ENCODE data around the gene ARSG. TPM values are rescaled to one million over a fixed set of nuclear protein-coding genes. Genes with fewer than 3 reads are reported as not detected.

Gene ARSG
- polyA plus RNA-seq, 1 of the 3 experiments (the other 2 are of a cell fraction) = 0.41 TPM

DNA sequence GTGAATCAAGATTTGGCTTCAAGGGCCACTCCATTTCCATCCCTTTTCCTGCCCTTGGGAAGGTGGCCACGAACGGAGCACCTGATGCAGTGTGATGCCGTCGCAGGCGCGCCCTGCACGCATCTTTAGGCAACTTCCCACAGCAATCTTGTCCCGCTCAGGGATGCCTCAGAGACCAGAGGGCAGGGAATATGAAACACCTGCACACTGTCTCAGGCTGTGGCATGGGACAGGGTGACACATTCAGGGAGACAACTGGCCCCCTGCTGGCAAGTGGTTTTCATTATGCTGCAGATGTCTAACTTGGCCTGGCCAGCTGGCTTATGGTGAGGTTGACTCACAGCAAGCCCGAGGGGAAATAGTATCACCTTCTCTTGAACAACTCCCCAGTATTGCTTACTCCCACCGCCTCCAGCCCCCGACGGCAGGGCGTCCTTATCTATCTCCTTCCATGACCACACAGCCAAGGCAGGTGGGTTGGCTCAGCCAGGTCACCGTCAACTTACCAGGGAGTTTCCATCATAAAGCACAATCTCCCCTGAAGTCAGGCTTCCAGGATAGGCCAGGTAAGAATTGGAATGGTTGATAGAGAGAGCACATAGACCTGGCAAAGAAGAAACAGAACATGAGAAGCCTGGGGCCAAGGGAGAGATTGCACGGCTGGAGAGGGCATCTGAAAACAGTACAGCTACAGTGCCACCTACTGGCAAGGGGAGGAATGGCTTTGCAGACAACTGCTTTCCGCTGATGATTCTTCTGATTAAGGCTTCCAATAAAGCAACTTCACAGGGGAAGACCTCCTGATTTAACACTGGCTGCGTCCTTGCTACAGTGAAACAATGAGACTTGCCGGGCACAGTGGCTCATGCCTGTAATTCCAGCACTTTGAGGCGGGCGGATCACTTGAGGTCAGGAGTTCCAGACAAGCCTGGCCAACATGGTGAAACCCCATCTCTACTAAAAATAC lies 144.9 kb downstream of the ARSG start (continued):
- TF ChIP-seq, protein P1, sequence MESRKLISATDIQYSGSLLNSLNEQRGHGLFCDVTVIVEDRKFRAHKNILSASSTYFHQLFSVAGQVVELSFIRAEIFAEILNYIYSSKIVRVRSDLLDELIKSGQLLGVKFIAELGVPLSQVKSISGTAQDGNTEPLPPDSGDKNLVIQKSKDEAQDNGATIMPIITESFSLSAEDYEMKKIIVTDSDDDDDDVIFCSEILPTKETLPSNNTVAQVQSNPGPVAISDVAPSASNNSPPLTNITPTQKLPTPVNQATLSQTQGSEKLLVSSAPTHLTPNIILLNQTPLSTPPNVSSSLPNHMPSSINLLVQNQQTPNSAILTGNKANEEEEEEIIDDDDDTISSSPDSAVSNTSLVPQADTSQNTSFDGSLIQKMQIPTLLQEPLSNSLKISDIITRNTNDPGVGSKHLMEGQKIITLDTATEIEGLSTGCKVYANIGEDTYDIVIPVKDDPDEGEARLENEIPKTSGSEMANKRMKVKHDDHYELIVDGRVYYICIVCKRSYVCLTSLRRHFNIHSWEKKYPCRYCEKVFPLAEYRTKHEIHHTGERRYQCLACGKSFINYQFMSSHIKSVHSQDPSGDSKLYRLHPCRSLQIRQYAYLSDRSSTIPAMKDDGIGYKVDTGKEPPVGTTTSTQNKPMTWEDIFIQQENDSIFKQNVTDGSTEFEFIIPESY (IDR thresholded peaks at IDR 0.05; ENCODE audit: borderline replicate concordance, low read depth) = no peak
- TF ChIP-seq CHD2 (IDR thresholded peaks at IDR 0.05; ENCODE audit: low read length, partially characterized antibody) = no peak
- no peak for TF ChIP-seq FOXJ3 (CRISPR knock-in tag; IDR thresholded peaks at IDR 0.05)
- TF ChIP-seq FOSL2 (IDR thresholded peaks at IDR 0.05; ENCODE audit: borderline replicate concordance, low read depth) = no peak
- TF ChIP-seq, protein P2, sequence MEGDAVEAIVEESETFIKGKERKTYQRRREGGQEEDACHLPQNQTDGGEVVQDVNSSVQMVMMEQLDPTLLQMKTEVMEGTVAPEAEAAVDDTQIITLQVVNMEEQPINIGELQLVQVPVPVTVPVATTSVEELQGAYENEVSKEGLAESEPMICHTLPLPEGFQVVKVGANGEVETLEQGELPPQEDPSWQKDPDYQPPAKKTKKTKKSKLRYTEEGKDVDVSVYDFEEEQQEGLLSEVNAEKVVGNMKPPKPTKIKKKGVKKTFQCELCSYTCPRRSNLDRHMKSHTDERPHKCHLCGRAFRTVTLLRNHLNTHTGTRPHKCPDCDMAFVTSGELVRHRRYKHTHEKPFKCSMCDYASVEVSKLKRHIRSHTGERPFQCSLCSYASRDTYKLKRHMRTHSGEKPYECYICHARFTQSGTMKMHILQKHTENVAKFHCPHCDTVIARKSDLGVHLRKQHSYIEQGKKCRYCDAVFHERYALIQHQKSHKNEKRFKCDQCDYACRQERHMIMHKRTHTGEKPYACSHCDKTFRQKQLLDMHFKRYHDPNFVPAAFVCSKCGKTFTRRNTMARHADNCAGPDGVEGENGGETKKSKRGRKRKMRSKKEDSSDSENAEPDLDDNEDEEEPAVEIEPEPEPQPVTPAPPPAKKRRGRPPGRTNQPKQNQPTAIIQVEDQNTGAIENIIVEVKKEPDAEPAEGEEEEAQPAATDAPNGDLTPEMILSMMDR (IDR thresholded peaks at IDR 0.05) = peak; percentile 100
- 0 out of 4 replicates have a peak, but pooled peaks of 1 of the 2 experiments have one; percentile 21 for TF ChIP-seq EP300 (IDR thresholded peaks at IDR 0.05; ENCODE audit: borderline replicate concordance in 1 of 2, low read depth in 1 of 2, low read length in 1 of 2)
- no peak for TF ChIP-seq FOXM1 (IDR thresholded peaks at IDR 0.05; ENCODE audit: low read depth)
- TF ChIP-seq, protein P3, sequence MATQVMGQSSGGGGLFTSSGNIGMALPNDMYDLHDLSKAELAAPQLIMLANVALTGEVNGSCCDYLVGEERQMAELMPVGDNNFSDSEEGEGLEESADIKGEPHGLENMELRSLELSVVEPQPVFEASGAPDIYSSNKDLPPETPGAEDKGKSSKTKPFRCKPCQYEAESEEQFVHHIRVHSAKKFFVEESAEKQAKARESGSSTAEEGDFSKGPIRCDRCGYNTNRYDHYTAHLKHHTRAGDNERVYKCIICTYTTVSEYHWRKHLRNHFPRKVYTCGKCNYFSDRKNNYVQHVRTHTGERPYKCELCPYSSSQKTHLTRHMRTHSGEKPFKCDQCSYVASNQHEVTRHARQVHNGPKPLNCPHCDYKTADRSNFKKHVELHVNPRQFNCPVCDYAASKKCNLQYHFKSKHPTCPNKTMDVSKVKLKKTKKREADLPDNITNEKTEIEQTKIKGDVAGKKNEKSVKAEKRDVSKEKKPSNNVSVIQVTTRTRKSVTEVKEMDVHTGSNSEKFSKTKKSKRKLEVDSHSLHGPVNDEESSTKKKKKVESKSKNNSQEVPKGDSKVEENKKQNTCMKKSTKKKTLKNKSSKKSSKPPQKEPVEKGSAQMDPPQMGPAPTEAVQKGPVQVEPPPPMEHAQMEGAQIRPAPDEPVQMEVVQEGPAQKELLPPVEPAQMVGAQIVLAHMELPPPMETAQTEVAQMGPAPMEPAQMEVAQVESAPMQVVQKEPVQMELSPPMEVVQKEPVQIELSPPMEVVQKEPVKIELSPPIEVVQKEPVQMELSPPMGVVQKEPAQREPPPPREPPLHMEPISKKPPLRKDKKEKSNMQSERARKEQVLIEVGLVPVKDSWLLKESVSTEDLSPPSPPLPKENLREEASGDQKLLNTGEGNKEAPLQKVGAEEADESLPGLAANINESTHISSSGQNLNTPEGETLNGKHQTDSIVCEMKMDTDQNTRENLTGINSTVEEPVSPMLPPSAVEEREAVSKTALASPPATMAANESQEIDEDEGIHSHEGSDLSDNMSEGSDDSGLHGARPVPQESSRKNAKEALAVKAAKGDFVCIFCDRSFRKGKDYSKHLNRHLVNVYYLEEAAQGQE (IDR thresholded peaks at IDR 0.05; ENCODE audit: low read depth, low read length) = no peak
- no peak for TF ChIP-seq GABPA (IDR thresholded peaks at IDR 0.05; ENCODE audit: low read depth)
- TF ChIP-seq MEF2A (IDR thresholded peaks at IDR 0.05; ENCODE audit: borderline replicate concordance, low read depth) = no peak
- TF ChIP-seq NFIC (IDR thresholded peaks at IDR 0.05; ENCODE audit: borderline replicate concordance) = no peak
- TF ChIP-seq EZH2phosphoT487 (IDR thresholded peaks at IDR 0.05; ENCODE audit: borderline replicate concordance, low read depth) = no peak
- TF ChIP-seq TAF1 (IDR thresholded peaks at IDR 0.05; ENCODE audit: borderline replicate concordance, low read depth, low read length) = no peak
- peak; percentile 89 for TF ChIP-seq RAD21 (IDR thresholded peaks at IDR 0.05; ENCODE audit: low read length)
- no peak for TF ChIP-seq RFX5 (IDR thresholded peaks at IDR 0.05; ENCODE audit: low read length)
- TF ChIP-seq JUND (IDR thresholded peaks at IDR 0.05) = no peak

Measured in SK-N-SH (cell line).